ENCODE results near the gene THAP11.
"Not testable (repeated sequence)": the region's sequence is repeated elsewhere in the genome, so short reads cannot be mapped to it uniquely, and the experiment has no call there.

The THAP11 gene

DNA sequence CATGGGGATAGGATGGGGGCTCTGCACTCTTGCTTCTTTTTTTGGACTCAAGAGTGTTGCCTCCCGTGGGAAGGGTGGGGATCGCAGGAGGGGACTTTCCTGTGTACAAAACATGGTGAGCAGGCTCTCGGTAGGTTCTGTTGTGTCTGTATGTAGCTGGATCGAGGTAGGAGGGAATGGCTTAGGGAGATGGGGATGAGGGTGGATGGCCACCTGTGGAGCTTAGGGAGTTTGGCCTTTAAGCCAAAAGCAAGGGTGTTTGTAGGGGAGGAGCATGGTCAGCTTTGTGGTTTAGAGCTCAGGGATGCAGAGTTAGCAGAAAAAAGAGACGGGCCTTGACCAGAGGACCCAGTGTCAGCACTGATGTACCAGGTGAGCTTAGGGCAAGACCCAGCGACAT is 19.8 kb downstream of the THAP11 start:
- Histone ChIP-seq H2AFZ (ENCODE audit: low read length) (no peak overlapping the region), H3K4me3 (ENCODE audit: low read length, poor library complexity, severe bottlenecking) (no peak overlapping the region), H3K9me3 (ENCODE audit: insufficient read depth, low read depth, low read length) (no peaks in the 10 kb centered on the region), H3K36me3 (ENCODE audit: insufficient read depth, low read length) (peaks cover 39% of the 10 kb centered on the region; the same call in 1 of the 2 replicates), H3F3A (ENCODE audit: low read depth) (no peaks in the 10 kb centered on the region), H3K9me2 (replicated peaks; ENCODE audit: low read depth, low read length) (no peaks in the 10 kb centered on the region), H3K27me3 (ENCODE audit: insufficient read depth, low read length, poor library complexity, severe bottlenecking) (no peaks in the 10 kb centered on the region), H3K9ac (ENCODE audit: low read depth, low read length, poor library complexity, severe bottlenecking) (no peak overlapping the region), H3K4me1 (ENCODE audit: insufficient read depth, low read length, poor library complexity, severe bottlenecking) (peaks cover 10% of the 10 kb centered on the region), H4K20me1 (ENCODE audit: insufficient read depth, low read length, poor library complexity, severe bottlenecking) (peaks cover 32% of the 10 kb centered on the region), H3K4me2 (ENCODE audit: low read depth, low read length, poor library complexity, severe bottlenecking) (no peak overlapping the region), H3K79me2 (ENCODE audit: insufficient read depth, low read length) (peaks cover 71% of the 10 kb centered on the region)
- no peak for TF ChIP-seq EZH2phosphoT487 (IDR thresholded peaks at IDR 0.05; ENCODE audit: borderline replicate concordance)
- no peak for TF ChIP-seq CTCF (conservative IDR thresholded peaks at IDR 0.05; ENCODE audit: low read length)

- Histone ChIP-seq H3K4me1 (ENCODE audit: insufficient read depth, low read length, poor library complexity, severe bottlenecking) (no peaks in the 10 kb centered on the region), H3K9me2 (replicated peaks; ENCODE audit: low read depth, low read length) (no peaks in the 10 kb centered on the region), H3K36me3 (ENCODE audit: insufficient read depth, low read length) (peaks cover 50% of the 10 kb centered on the region; the same call in 1 of the 2 replicates), H3K4me2 (ENCODE audit: low read depth, low read length, poor library complexity, severe bottlenecking) (no peak overlapping the region), H3K9ac (ENCODE audit: low read depth, low read length, poor library complexity, severe bottlenecking) (no peak overlapping the region), H4K20me1 (ENCODE audit: insufficient read depth, low read length, poor library complexity, severe bottlenecking) (peaks cover 22% of the 10 kb centered on the region), H3F3A (ENCODE audit: low read depth) (no peaks in the 10 kb centered on the region), H2AFZ (ENCODE audit: low read length) (no peak overlapping the region), H3K27me3 (ENCODE audit: insufficient read depth, low read length, poor library complexity, severe bottlenecking) (no peaks in the 10 kb centered on the region), H3K79me2 (ENCODE audit: insufficient read depth, low read length) (peaks cover 61% of the 10 kb centered on the region), H3K9me3 (ENCODE audit: insufficient read depth, low read depth, low read length) (no peaks in the 10 kb centered on the region), H3K4me3 (ENCODE audit: low read length, poor library complexity, severe bottlenecking) (no peak overlapping the region)
- no peak for TF ChIP-seq CTCF (conservative IDR thresholded peaks at IDR 0.05; ENCODE audit: low read length)
- TF ChIP-seq EZH2phosphoT487 (IDR thresholded peaks at IDR 0.05; ENCODE audit: borderline replicate concordance): no peak
These were observed 20.8 kb downstream of the THAP11 start for GRCh38 chr16:67862623-67863583.

DNA sequence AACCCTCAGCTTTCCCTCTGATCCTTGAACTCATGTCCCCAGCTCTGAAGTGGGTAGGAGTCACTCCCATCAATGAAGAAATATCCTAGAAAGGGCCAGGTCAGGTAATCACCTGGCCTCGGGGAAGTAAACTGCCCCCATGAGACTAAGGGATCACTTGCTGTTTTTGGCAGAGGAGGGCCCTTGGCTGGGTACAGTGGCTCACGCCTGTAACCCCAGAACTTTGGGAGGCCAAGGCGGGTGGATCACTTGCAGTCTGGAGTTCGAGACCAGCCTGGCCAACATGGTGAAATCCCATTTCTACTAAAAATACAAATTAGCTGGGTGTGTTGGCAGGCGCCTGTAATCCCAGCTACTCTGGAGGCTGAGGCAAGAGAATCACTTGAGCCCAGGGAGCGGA is 21.9 kb downstream of the THAP11 start:
- H3K9me2 ChIP-seq (replicated peaks; ENCODE audit: low read depth, low read length); H3K4me1 ChIP-seq (ENCODE audit: insufficient read depth, low read length, poor library complexity, severe bottlenecking); H3K27me3 ChIP-seq (ENCODE audit: insufficient read depth, low read length, poor library complexity, severe bottlenecking); H3K9me3 ChIP-seq (ENCODE audit: insufficient read depth, low read depth, low read length); H3K4me2 ChIP-seq (ENCODE audit: low read depth, low read length, poor library complexity, severe bottlenecking); H2AFZ ChIP-seq (ENCODE audit: low read length); H3K9ac ChIP-seq (ENCODE audit: low read depth, low read length, poor library complexity, severe bottlenecking); H3K4me3 ChIP-seq (ENCODE audit: low read length, poor library complexity, severe bottlenecking); H3F3A ChIP-seq (ENCODE audit: low read depth): not testable (repeated sequence)
- peaks cover 60% of the 10 kb centered on the region; the same call in 1 of the 2 replicates for H3K36me3 ChIP-seq (ENCODE audit: insufficient read depth, low read length)
- peaks cover 19% of the 10 kb centered on the region for H4K20me1 ChIP-seq (ENCODE audit: insufficient read depth, low read length, poor library complexity, severe bottlenecking)
- peaks cover 50% of the 10 kb centered on the region for H3K79me2 ChIP-seq (ENCODE audit: insufficient read depth, low read length)

Measured in Loucy (cell line).